Hepatocyte (in vitro differentiated cells): Measurements from ENCODE around the gene LCT.

Source experiments
- EZH2phosphoT487 ChIP-seq: fragments of 200-600 bp; sonication (generic); IDR thresholded peaks from one replicate; pipeline ENCODE4 v1.6.1; 2018; ENCODE audit warnings: antibody characterized with exemption, mild to moderate bottlenecking, low read depth, moderate library complexity; ENCODE audit not compliant: unreplicated experiment, severe bottlenecking
- TF ChIP-seq, protein P1 (sequence below): fragments of 200-600 bp; sonication (generic); IDR thresholded peaks from 2 replicates; pipeline ENCODE4 v1.5.1; 2016; ENCODE audit warnings: antibody characterized with exemption, mild to moderate bottlenecking; ENCODE audit not compliant: poor library complexity

DNA sequence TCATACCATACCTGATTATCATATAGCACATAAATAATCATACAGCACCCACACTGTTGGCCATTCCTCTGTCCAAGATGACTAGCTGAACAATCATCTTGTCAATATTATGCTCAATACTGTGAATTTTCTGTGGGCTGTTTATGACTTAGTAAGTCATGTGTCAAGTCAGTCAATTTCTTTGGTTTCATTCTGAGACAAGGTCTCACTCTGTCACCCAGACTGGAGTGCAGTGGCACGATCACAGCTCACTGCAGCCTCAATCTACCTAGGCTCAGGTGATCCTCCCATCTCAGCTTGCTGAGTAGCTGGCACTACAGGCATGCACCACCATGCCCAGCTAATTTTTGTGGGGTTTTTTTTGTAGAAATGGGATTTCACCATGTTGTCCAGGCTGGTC, 33.6 kb upstream of the LCT start:
- TF ChIP-seq, protein P1, sequence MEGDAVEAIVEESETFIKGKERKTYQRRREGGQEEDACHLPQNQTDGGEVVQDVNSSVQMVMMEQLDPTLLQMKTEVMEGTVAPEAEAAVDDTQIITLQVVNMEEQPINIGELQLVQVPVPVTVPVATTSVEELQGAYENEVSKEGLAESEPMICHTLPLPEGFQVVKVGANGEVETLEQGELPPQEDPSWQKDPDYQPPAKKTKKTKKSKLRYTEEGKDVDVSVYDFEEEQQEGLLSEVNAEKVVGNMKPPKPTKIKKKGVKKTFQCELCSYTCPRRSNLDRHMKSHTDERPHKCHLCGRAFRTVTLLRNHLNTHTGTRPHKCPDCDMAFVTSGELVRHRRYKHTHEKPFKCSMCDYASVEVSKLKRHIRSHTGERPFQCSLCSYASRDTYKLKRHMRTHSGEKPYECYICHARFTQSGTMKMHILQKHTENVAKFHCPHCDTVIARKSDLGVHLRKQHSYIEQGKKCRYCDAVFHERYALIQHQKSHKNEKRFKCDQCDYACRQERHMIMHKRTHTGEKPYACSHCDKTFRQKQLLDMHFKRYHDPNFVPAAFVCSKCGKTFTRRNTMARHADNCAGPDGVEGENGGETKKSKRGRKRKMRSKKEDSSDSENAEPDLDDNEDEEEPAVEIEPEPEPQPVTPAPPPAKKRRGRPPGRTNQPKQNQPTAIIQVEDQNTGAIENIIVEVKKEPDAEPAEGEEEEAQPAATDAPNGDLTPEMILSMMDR, result no peak
- no peak for TF ChIP-seq EZH2phosphoT487
